ENCODE results near the gene NFATC1.

DNA sequence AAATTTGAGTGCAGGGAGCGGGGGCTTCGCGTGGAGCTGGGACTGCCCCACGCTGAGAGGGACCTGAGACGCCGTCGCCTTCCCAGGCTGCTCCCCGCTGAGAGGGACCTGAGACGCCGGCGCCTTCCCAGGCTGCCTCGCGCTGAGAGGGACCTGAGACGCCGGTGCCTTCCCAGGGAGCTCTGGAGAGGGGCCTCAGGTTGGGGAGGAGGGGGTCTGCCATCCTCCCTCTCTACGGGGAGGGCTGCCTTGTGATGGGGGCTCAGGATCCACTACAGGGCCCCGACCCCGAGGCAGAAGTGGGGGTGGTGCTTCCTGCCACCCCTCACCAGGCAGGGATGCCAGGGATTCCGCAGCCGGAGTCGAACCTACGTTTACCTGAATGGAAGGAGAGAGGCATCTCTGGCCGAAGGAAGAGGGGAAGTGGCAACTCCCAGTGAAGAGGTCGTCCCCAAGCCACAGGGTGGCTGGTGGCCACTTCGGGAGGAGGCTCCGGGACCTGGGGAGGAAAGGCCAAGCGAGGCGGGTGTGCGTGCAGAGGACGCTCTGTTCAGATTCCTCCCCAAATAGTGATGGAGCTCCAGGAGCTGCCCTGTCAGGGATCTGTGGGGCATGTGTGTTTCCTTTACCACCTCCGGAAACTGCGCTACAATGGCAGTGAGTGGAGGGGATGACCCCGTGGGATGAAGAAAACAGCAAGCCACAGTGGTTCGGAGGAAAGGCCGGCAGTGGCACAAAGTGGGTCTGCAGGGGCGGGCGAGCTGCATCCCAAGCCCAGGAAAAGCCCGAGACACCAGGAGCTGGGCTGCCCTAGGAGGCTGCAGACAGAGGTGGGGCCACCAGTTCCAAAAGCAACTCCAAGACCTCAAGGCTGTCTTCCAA lies 175.7 kb downstream of the NFATC1 start:
- TF ChIP-seq, protein P1, sequence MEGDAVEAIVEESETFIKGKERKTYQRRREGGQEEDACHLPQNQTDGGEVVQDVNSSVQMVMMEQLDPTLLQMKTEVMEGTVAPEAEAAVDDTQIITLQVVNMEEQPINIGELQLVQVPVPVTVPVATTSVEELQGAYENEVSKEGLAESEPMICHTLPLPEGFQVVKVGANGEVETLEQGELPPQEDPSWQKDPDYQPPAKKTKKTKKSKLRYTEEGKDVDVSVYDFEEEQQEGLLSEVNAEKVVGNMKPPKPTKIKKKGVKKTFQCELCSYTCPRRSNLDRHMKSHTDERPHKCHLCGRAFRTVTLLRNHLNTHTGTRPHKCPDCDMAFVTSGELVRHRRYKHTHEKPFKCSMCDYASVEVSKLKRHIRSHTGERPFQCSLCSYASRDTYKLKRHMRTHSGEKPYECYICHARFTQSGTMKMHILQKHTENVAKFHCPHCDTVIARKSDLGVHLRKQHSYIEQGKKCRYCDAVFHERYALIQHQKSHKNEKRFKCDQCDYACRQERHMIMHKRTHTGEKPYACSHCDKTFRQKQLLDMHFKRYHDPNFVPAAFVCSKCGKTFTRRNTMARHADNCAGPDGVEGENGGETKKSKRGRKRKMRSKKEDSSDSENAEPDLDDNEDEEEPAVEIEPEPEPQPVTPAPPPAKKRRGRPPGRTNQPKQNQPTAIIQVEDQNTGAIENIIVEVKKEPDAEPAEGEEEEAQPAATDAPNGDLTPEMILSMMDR (IDR thresholded peaks at IDR 0.05) = no peak
- no peak for TF ChIP-seq POLR2A (IDR thresholded peaks at IDR 0.05)

Data from esophagus squamous epithelium (tissue), 4 donors.